Tibial nerve (tissue), 4 donors: ENCODE data around the gene GBGT1.

ENCODE experiments used
- EP300 ChIP-seq, 2 donors: sonication (generic); formaldehyde crosslinking; IDR thresholded peaks; one replicate each; pipeline ENCODE4 v1.6.1; 2017; ENCODE audit warnings: antibody characterized with exemption in 2 of 2, mild to moderate bottlenecking in 1 of 2
- POLR2A ChIP-seq, 2 donors: fragments of 450-650 bp; IDR thresholded peaks; one replicate each; pipeline ENCODE4 v1.6.1; 2017; ENCODE audit warnings: antibody characterized with exemption in 2 of 2, mild to moderate bottlenecking in 2 of 2, moderate library complexity in 2 of 2
- TF ChIP-seq, protein P1 (sequence below), 5 experiments: fragments of 200-600 bp in 3 of 5; fragments of 450-650 bp in 2 of 5; sonication (generic) in 3 of 5; IDR thresholded peaks; one replicate each; pipeline ENCODE4 v1.5.1; 2016 to 2019; ENCODE audit warnings: antibody characterized with exemption in 5 of 5, mild to moderate bottlenecking in 3 of 5, moderate library complexity in 2 of 5

DNA sequence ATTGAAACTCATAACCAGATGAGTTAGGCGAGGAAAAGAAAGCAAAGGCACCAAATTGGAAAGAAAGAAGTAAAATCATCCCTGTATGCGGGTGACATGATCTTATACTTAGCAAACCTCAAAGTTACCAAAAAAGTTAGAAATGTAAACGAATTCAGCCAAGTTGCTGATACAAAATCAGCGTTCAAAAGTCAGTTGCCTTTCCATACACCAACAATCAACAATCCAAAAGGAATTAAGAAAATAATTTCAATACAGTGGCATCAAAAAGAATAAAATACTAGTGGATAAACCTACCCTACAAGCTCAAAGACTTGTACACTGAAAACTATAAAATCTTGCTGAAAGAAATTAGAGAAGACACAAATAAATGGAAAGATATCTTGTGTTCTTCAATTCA, 30.9 kb upstream of the GBGT1 start:
- TF ChIP-seq POLR2A (IDR thresholded peaks at IDR 0.05): no peak
- TF ChIP-seq, protein P1, sequence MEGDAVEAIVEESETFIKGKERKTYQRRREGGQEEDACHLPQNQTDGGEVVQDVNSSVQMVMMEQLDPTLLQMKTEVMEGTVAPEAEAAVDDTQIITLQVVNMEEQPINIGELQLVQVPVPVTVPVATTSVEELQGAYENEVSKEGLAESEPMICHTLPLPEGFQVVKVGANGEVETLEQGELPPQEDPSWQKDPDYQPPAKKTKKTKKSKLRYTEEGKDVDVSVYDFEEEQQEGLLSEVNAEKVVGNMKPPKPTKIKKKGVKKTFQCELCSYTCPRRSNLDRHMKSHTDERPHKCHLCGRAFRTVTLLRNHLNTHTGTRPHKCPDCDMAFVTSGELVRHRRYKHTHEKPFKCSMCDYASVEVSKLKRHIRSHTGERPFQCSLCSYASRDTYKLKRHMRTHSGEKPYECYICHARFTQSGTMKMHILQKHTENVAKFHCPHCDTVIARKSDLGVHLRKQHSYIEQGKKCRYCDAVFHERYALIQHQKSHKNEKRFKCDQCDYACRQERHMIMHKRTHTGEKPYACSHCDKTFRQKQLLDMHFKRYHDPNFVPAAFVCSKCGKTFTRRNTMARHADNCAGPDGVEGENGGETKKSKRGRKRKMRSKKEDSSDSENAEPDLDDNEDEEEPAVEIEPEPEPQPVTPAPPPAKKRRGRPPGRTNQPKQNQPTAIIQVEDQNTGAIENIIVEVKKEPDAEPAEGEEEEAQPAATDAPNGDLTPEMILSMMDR (IDR thresholded peaks at IDR 0.05): no peak
- no peak for TF ChIP-seq EP300 (IDR thresholded peaks at IDR 0.05)
